BLaER1 treated with 17β-estradiol and CSF1 and Interleukin-3, amounts not matched to agents 10 nM and 100 nM (cell line): ENCODE measurements around the gene ADGRB3.
"Not testable (repeated sequence)": the region's sequence is repeated elsewhere in the genome, so short reads cannot be mapped to it uniquely, and the experiment has no call there.

ENCODE experiments used
- H3K27ac ChIP-seq, 11 experiments: shearing (Covaris generic); formaldehyde crosslinking; 2 replicates each; pipeline ENCODE4 v1.8.1; 2022
- H3K27me3 ChIP-seq, 11 experiments: shearing (Covaris generic); formaldehyde crosslinking; 2 replicates each; pipeline ENCODE4 v1.8.1; 2022
- H3K36me3 ChIP-seq, 11 experiments: shearing (Covaris generic); formaldehyde crosslinking; 2 replicates each; pipeline ENCODE4 v1.8.1; 2022
- H3K4me1 ChIP-seq, 10 experiments: shearing (Covaris generic); formaldehyde crosslinking; 2 replicates each; pipeline ENCODE4 v1.8.1; 2022
- H3K4me2 ChIP-seq, 11 experiments: shearing (Covaris generic); formaldehyde crosslinking; 2 replicates each; pipeline ENCODE4 v1.8.1; 2022
- H3K4me3 ChIP-seq, 10 experiments: shearing (Covaris generic); formaldehyde crosslinking; 2 replicates each; pipeline ENCODE4 v1.8.1; 2022
- H3K9ac ChIP-seq, 11 experiments: shearing (Covaris generic); formaldehyde crosslinking; 2 replicates each; pipeline ENCODE4 v1.8.1; 2022
- H3K9me3 ChIP-seq, 11 experiments: shearing (Covaris generic); formaldehyde crosslinking; replicated peaks in 1 of 11; 2 replicates each; pipeline ENCODE4 v1.8.1; 2022
- H4K20me1 ChIP-seq, 11 experiments: shearing (Covaris generic); formaldehyde crosslinking; 2 replicates each; pipeline ENCODE4 v1.8.1; 2022
- Cebpa-rat ChIP-seq, 11 experiments: shearing (Covaris generic); IDR thresholded peaks; 2 replicates each; pipeline ENCODE4 v1.8.1; 2022

ADGRB3 gene

GRCh38 chr6:68653074-68653705 is 18.1 kb downstream of the ADGRB3 start:
- Histone ChIP-seq H3K27ac (no peak overlapping the region), H3K36me3 (no peaks in the 10 kb centered on the region), H3K4me2 (no peak overlapping the region), H3K9me3 (no peaks in the 10 kb centered on the region), H3K9ac (no peak overlapping the region), H4K20me1 (no peaks in the 10 kb centered on the region), H3K27me3 (no peaks in the 10 kb centered on the region), H3K4me3 (no peak overlapping the region), H3K4me1 (peaks cover 0 to 11% (median 8%) of the 10 kb centered on the region in 10 experiments; a peak in 8 of 20 replicates)
- TF ChIP-seq Cebpa-rat (IDR thresholded peaks at IDR 0.05), result no peak

GRCh38 chr6:68653706-68654089 is 18.6 kb downstream of the ADGRB3 start:
- H3K4me2 ChIP-seq, result no peak overlapping the region
- H3K9ac ChIP-seq, result no peak overlapping the region
- H4K20me1 ChIP-seq, result no peaks in the 10 kb centered on the region
- no peak overlapping the region for H3K4me3 ChIP-seq
- H3K4me1 ChIP-seq, result peaks cover 0 to 11% (median 8%) of the 10 kb centered on the region in 10 experiments; a peak in 8 of 20 replicates
- H3K36me3 ChIP-seq, result no peaks in the 10 kb centered on the region
- no peak for TF ChIP-seq Cebpa-rat (IDR thresholded peaks at IDR 0.05)
- no peak overlapping the region for H3K27ac ChIP-seq
- no peaks in the 10 kb centered on the region for H3K27me3 ChIP-seq
- H3K9me3 ChIP-seq, result no peaks in the 10 kb centered on the region

- Histone ChIP-seq H3K4me1 (peaks cover 0 to 11% (median 8%) of the 10 kb centered on the region in 10 experiments; a peak in 8 of 20 replicates), H3K27ac (no peak overlapping the region), H3K4me3 (no peak overlapping the region), H3K4me2 (no peak overlapping the region), H3K27me3 (no peaks in the 10 kb centered on the region), H3K9me3 (no peaks in the 10 kb centered on the region), H3K9ac (no peak overlapping the region), H4K20me1 (no peaks in the 10 kb centered on the region), H3K36me3 (no peaks in the 10 kb centered on the region)
- TF ChIP-seq Cebpa-rat (IDR thresholded peaks at IDR 0.05), result no peak
Observed at GRCh38 chr6:68654134-68654533, 19.1 kb downstream of the ADGRB3 start.

- H3K27me3 ChIP-seq, result no peaks in the 10 kb centered on the region
- no peak for TF ChIP-seq Cebpa-rat (IDR thresholded peaks at IDR 0.05)
- H4K20me1 ChIP-seq, result no peaks in the 10 kb centered on the region
- H3K36me3 ChIP-seq, result no peaks in the 10 kb centered on the region
- H3K4me1 ChIP-seq, result peaks cover 0 to 11% (median 8%) of the 10 kb centered on the region in 10 experiments; a peak in 8 of 20 replicates
- H3K9ac ChIP-seq, result no peak overlapping the region
- H3K4me3 ChIP-seq, result no peak overlapping the region
- no peak overlapping the region for H3K27ac ChIP-seq
- H3K9me3 ChIP-seq, result no peaks in the 10 kb centered on the region
- H3K4me2 ChIP-seq, result no peak overlapping the region
Observed at GRCh38 chr6:68655028-68655427, 19.9 kb downstream of the ADGRB3 start.

GRCh38 chr6:68657374-68658139 is 22.5 kb downstream of the ADGRB3 start:
- H4K20me1 ChIP-seq, result no peaks in the 10 kb centered on the region
- no peak overlapping the region for H3K4me3 ChIP-seq
- no peak overlapping the region for H3K9ac ChIP-seq
- no peak overlapping the region for H3K27ac ChIP-seq
- H3K36me3 ChIP-seq, result no peaks in the 10 kb centered on the region
- no peaks in the 10 kb centered on the region for H3K4me1 ChIP-seq
- no peak overlapping the region for H3K4me2 ChIP-seq
- H3K27me3 ChIP-seq, result no peaks in the 10 kb centered on the region
- H3K9me3 ChIP-seq, result no peaks in the 10 kb centered on the region
- no peak for TF ChIP-seq Cebpa-rat (IDR thresholded peaks at IDR 0.05)

GRCh38 chr6:68658338-68658737 is 23.3 kb downstream of the ADGRB3 start:
- no peaks in the 10 kb centered on the region for H3K36me3 ChIP-seq
- no peaks in the 10 kb centered on the region for H3K27me3 ChIP-seq
- H3K4me1 ChIP-seq, result no peaks in the 10 kb centered on the region
- no peak overlapping the region for H3K9ac ChIP-seq
- H3K4me2 ChIP-seq, result no peak overlapping the region
- H3K9me3 ChIP-seq, result no peaks in the 10 kb centered on the region
- no peak for TF ChIP-seq Cebpa-rat (IDR thresholded peaks at IDR 0.05)
- H4K20me1 ChIP-seq, result no peaks in the 10 kb centered on the region
- no peak overlapping the region for H3K4me3 ChIP-seq
- H3K27ac ChIP-seq, result no peak overlapping the region

- Histone ChIP-seq H3K9ac (no peak overlapping the region), H3K4me1 (no peaks in the 10 kb centered on the region), H3K4me2 (no peak overlapping the region), H3K27me3 (no peaks in the 10 kb centered on the region), H3K27ac (no peak overlapping the region), H3K4me3 (no peak overlapping the region), H3K36me3 (no peaks in the 10 kb centered on the region), H4K20me1 (no peaks in the 10 kb centered on the region), H3K9me3 (no peaks in the 10 kb centered on the region)
- TF ChIP-seq Cebpa-rat (IDR thresholded peaks at IDR 0.05), result no peak
Observed at GRCh38 chr6:68673255-68673654, 38.2 kb downstream of the ADGRB3 start.

- no peaks in the 10 kb centered on the region for H4K20me1 ChIP-seq
- no peaks in the 10 kb centered on the region for H3K4me1 ChIP-seq
- TF ChIP-seq Cebpa-rat (IDR thresholded peaks at IDR 0.05), result no peak
- no peak overlapping the region for H3K9ac ChIP-seq
- H3K4me2 ChIP-seq, result no peak overlapping the region
- no peak overlapping the region for H3K4me3 ChIP-seq
- H3K9me3 ChIP-seq, result no peaks in the 10 kb centered on the region
- no peak overlapping the region for H3K27ac ChIP-seq
- H3K27me3 ChIP-seq, result no peaks in the 10 kb centered on the region
- no peaks in the 10 kb centered on the region for H3K36me3 ChIP-seq
Observed at GRCh38 chr6:68675548-68675947, 40.5 kb downstream of the ADGRB3 start.

GRCh38 chr6:68676094-68676493 is 41.0 kb downstream of the ADGRB3 start:
- H3K36me3 ChIP-seq, H3K9me3 ChIP-seq, H3K4me1 ChIP-seq, H3K27me3 ChIP-seq, H3K9ac ChIP-seq, H3K4me2 ChIP-seq, H3K4me3 ChIP-seq, H4K20me1 ChIP-seq, H3K27ac ChIP-seq: not testable (repeated sequence)

- Histone ChIP-seq H4K20me1 (no peaks in the 10 kb centered on the region), H3K4me3 (no peak overlapping the region), H3K9ac (no peak overlapping the region), H3K4me1 (no peaks in the 10 kb centered on the region), H3K27ac (no peak overlapping the region), H3K36me3 (no peaks in the 10 kb centered on the region), H3K27me3 (no peaks in the 10 kb centered on the region), H3K4me2 (no peak overlapping the region), H3K9me3 (no peaks in the 10 kb centered on the region)
- TF ChIP-seq Cebpa-rat (IDR thresholded peaks at IDR 0.05), result no peak
Observed at GRCh38 chr6:68677058-68677457, 42.0 kb downstream of the ADGRB3 start.
